Panc1 (cell line): ENCODE data around the gene AMZ1.

ENCODE experiments used
- CTCF ChIP-seq: fragments of 450-650 bp; IDR thresholded peaks from 2 replicates; pipeline ENCODE4 v1.5.1; 2017; ENCODE audit warnings: mild to moderate bottlenecking
- POLR2AphosphoS5 ChIP-seq: IDR thresholded peaks from 2 replicates; pipeline ENCODE4 v1.6.1; 2012; ENCODE audit warnings: mild to moderate bottlenecking, low read depth, low read length, moderate library complexity
- REST ChIP-seq, 2 experiments: IDR thresholded peaks; 2 replicates each; pipeline ENCODE4 v1.6.1; 2011 to 2012; ENCODE audit warnings: low read depth in 2 of 2, control low read depth in 1 of 2, low read length in 1 of 2, mild to moderate bottlenecking in 1 of 2, moderate library complexity in 1 of 2; ENCODE audit not compliant: insufficient read depth in 1 of 2
- SIN3A ChIP-seq: IDR thresholded peaks from 2 replicates; pipeline ENCODE4 v1.6.1; 2012; ENCODE audit warnings: low read depth, mild to moderate bottlenecking, low read length, moderate library complexity, borderline replicate concordance; ENCODE audit not compliant: insufficient read depth

GRCh38 chr7:2691011-2691707, 3.2 kb downstream of the AMZ1 start:
- TF ChIP-seq CTCF (no peak), REST (IDR thresholded peaks at IDR 0.05; ENCODE audit: insufficient read depth in 1 of 2, low read depth in 2 of 2, low read length in 1 of 2) (no peak), POLR2AphosphoS5 (no peak), SIN3A (no peak)
